Endothelial cell of umbilical vein (primary cell): ENCODE results near the gene DAPK3. TPM values are rescaled to one million over a fixed set of nuclear protein-coding genes. Genes with fewer than 3 reads are reported as not detected.
A peak's percentile ranks its signal among the peaks of the same experiment; 100 is the strongest.

Experiments
- BruUV-seq: library from RNA; stranded (reverse); fragments of 400-500 nt; replicated peaks from 2 replicates; lab custom pipeline; 2021; lab: Mats Ljungman, UMichigan
- CTCF ChIA-PET: fragments of 300-600, 350-600 bp; sonication (Branson Sonifier 250); formaldehyde crosslinking; loops from one replicate; lab custom pipeline; 2021; ENCODE audit warnings: antibody characterized with exemption, inconsistent platforms; lab: Charles Lee
- POLR2A ChIA-PET: fragments of 300-600, 350-600 bp; sonication (Branson Sonifier 250); formaldehyde crosslinking; loops from one replicate; lab custom pipeline; 2021; ENCODE audit warnings: antibody characterized with exemption, inconsistent platforms; lab: Charles Lee
- DNase-seq: peaks from one replicate; pipeline ENCODE4 v3.0.0-alpha.2; 2011; ENCODE audit warnings: low read depth, low spot score
- FAIRE-seq: peaks from 2 replicates; lab custom pipeline; 2011; peaks lifted over from hg19 to GRCh38; lab: Jason Lieb, UNC
- H2AFZ ChIP-seq: 2 replicates; pipeline ENCODE4 v1.6.0; 2012; ENCODE audit warnings: low read depth, low read length, control low read depth, inconsistent platforms
- H3K27ac ChIP-seq: 2 replicates; pipeline ENCODE4 v1.5.1; 2011; ENCODE audit warnings: low read depth, mild to moderate bottlenecking, control low read depth, low read length, moderate library complexity; ENCODE audit not compliant: insufficient read depth
- H3K27me3 ChIP-seq, 2 experiments: 2 replicates each; pipeline versions ENCODE4 v1.6.0 to v1.6.1; 2011; ENCODE audit warnings: low read length in 2 of 2, mixed read lengths in 1 of 2; ENCODE audit not compliant: control insufficient read depth in 2 of 2, insufficient read depth in 2 of 2
- H3K36me3 ChIP-seq, 2 experiments: 2 replicates in 1 of 2; 3 replicates in 1 of 2; pipeline ENCODE4 v1.5.1; 2011; ENCODE audit warnings: low read length in 2 of 2, mild to moderate bottlenecking in 1 of 2, moderate library complexity in 1 of 2; ENCODE audit not compliant: control insufficient read depth in 2 of 2, insufficient read depth in 2 of 2; ENCODE audit errors: extremely low read depth in 1 of 2
- H3K4me1 ChIP-seq: 3 replicates; pipeline ENCODE4 v1.5.1; 2011; ENCODE audit warnings: mild to moderate bottlenecking, low read length; ENCODE audit not compliant: control insufficient read depth, insufficient read depth; ENCODE audit errors: extremely low read depth
- H3K4me2 ChIP-seq: 2 replicates; pipeline ENCODE4 v1.6.1; 2011; ENCODE audit warnings: low read length, control low read depth, mixed read lengths; ENCODE audit not compliant: insufficient read depth
- H3K4me3 ChIP-seq, 3 experiments: fragments of 200-600 bp in 1 of 3; sonication (generic), shearing (Covaris generic) in 1 of 3; replicated peaks in 1 of 3; 2 replicates each; pipeline ENCODE4 v1.5.1; 2011 to 2016; ENCODE audit warnings: control low read depth in 3 of 3, low read length in 3 of 3, mild to moderate bottlenecking in 2 of 3, inconsistent platforms in 1 of 3, low read depth in 1 of 3, moderate library complexity in 1 of 3; ENCODE audit not compliant: insufficient read depth in 1 of 3
- H3K79me2 ChIP-seq: 2 replicates; pipeline ENCODE4 v1.6.0; 2012; ENCODE audit warnings: low read length, inconsistent platforms; ENCODE audit not compliant: control insufficient read depth, insufficient read depth
- H3K9ac ChIP-seq: replicated peaks from 2 replicates; pipeline ENCODE3; 2011; ENCODE audit warnings: low read length, control low read depth; ENCODE audit not compliant: insufficient read depth; ENCODE audit errors: extremely low read depth
- H3K9me1 ChIP-seq: replicated peaks from 3 replicates; pipeline ENCODE4 v1.6.0; 2011; ENCODE audit warnings: mild to moderate bottlenecking, low read length; ENCODE audit not compliant: control insufficient read depth, insufficient read depth; ENCODE audit errors: extremely low read depth
- H3K9me3 ChIP-seq: replicated peaks from 2 replicates; pipeline ENCODE4 v1.5.1; 2012; ENCODE audit warnings: low read length, inconsistent platforms; ENCODE audit not compliant: control insufficient read depth, insufficient read depth
- H4K20me1 ChIP-seq: replicated peaks from 2 replicates; pipeline ENCODE3; 2011; ENCODE audit warnings: mild to moderate bottlenecking, low read length; ENCODE audit not compliant: control insufficient read depth, insufficient read depth; ENCODE audit errors: extremely low read depth
- EZH2 ChIP-seq: IDR thresholded peaks from 2 replicates; pipeline ENCODE4 v1.6.1; 2012; ENCODE audit warnings: borderline replicate concordance, low read depth, mild to moderate bottlenecking, moderate library complexity, low read length, inconsistent platforms; ENCODE audit not compliant: severe bottlenecking
- FOS ChIP-seq: IDR thresholded peaks from 2 replicates; pipeline ENCODE4 v1.6.1; 2011; ENCODE audit warnings: mild to moderate bottlenecking, low read length, moderate library complexity, borderline replicate concordance; ENCODE audit not compliant: insufficient read depth
- GATA2 ChIP-seq: IDR thresholded peaks from 2 replicates; pipeline ENCODE4 v1.7.0; 2011; ENCODE audit warnings: low read depth, mild to moderate bottlenecking, moderate library complexity, mixed read lengths, low read length; ENCODE audit not compliant: insufficient read length, insufficient read depth
- JUN ChIP-seq: IDR thresholded peaks from 2 replicates; pipeline ENCODE4 v1.6.1; 2011; ENCODE audit warnings: borderline replicate concordance, low read depth; ENCODE audit not compliant: insufficient read length, insufficient read depth
- MYC ChIP-seq: IDR thresholded peaks from one replicate; pipeline ENCODE4 v1.6.1; 2011; ENCODE audit warnings: mild to moderate bottlenecking, low read depth, low read length
- POLR2A ChIP-seq: IDR thresholded peaks from 2 replicates; pipeline ENCODE4 v1.6.1; 2012; ENCODE audit warnings: low read depth, mild to moderate bottlenecking, control low read depth, low read length
- POLR2AphosphoS5 ChIP-seq: IDR thresholded peaks from 2 replicates; pipeline ENCODE4 v1.6.1; 2012; ENCODE audit warnings: low read depth, mild to moderate bottlenecking, control low read depth, low read length, moderate library complexity; ENCODE audit not compliant: insufficient read depth
- dilution Hi-C: fragments of 300-500 bp; cut with MboI; formaldehyde crosslinking; loops from one replicate; pipeline ENCODE4 v1.15.0; 2019; ENCODE audit warnings: low sequenced_read_pairs; ENCODE audit not compliant: extremely low pct_ligation_motif_present
- intact Hi-C: fragments of 100-400 bp; cut with micrococcal nuclease; formaldehyde crosslinking; loops from one replicate; pipeline ENCODE4 v1.10.0; 2022
- polyA plus RNA-seq, 4 experiments: library from polyadenylated mRNA; depleted of rRNA in 3 of 4; stranded (reverse) in 3 of 4; unstranded in 1 of 4; fragments of >200 nt; gene quantifications; 2 replicates each; pipeline versions ENCODE4 v1.2.1 to v1.2.3, GENCODE V29; 2011 to 2012; ENCODE audit warnings: missing spikeins in 1 of 4
- total RNA-seq: library from RNA; stranded (reverse); gene quantifications from 2 replicates; pipeline ENCODE4 v1.2.3, GENCODE V29; 2021
- TF ChIP-seq, protein P1 (sequence below), 2 donors: IDR thresholded peaks; 1 replicate in 1 of 2; 2 replicates in 1 of 2; pipeline ENCODE4 v1.5.1; 2011; ENCODE audit warnings: low read length in 2 of 2, mild to moderate bottlenecking in 2 of 2, moderate library complexity in 2 of 2, control low read depth in 1 of 2, inconsistent platforms in 1 of 2, low read depth in 1 of 2; ENCODE audit not compliant: insufficient read depth in 1 of 2; ENCODE audit errors: extremely low read depth in 1 of 2
- TF ChIP-seq, protein P2 (sequence below): IDR thresholded peaks from 2 replicates; pipeline ENCODE4 v1.6.1; 2011; ENCODE audit not compliant: insufficient read depth, insufficient read length

The DAPK3 gene
- total and polyA plus RNA-seq, 2 donors (not counting 3 experiments of a cell fraction or from before 2014, with no cell fraction given) = 157 to 175 TPM

DNA sequence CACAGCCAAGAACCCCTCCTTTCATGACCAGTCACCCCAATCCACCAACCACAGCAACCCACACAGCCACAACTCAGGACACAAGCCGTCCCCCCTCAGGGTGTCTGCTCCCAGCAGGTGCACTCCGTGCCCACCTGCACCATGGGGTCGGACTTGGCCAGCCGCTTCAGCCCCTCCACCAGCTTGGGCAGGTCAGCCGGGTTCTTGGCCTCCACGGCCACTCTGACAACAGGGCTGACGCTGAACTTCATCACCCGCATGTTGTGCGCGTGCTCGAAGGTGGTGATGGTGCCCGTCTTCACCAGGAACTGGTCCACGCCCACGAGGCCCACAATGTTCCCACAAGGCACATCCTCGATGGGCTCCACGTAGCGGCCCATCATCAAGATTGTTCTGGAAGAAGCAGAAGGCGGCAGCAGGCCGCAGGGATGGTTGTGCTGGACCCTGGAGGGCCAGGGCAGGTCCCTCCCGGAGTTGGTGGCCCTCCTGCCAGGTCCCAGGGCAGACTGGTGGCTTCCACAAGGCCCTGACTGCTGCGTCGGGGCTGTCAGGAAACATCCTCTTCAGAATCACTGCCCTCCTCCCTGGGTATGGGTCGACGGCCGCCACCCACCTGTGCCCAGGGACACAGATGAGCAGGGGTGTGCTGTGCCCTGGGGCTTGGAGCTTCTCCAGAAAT is 8.9 kb upstream of the DAPK3 start:
- H3K4me2 ChIP-seq = no peak overlapping the region
- H3K36me3 ChIP-seq = peaks cover 62 to 85% of the 10 kb centered on the region in 2 experiments
- no peaks in the 10 kb centered on the region for H3K9me1 ChIP-seq
- no peak overlapping the region for H3K9ac ChIP-seq
- peaks cover 13% of the 10 kb centered on the region for H3K4me1 ChIP-seq
- DNase-seq (no peak), FAIRE-seq (no peak)
- dilution Hi-C loops (no loop called here), intact Hi-C loops (no loop called here)
- H3K27ac ChIP-seq = no peak overlapping the region
- no peaks in the 10 kb centered on the region for H3K9me3 ChIP-seq
- BruUV-seq = no TSS peak
- POLR2A ChIA-PET = interaction anchor here (1.0 to 3.9 kb wide), 3 partner anchors 8 to 11 kb away, joined by 3 to 29 read pairs (median 4); partner anchors contain the start of gene DAPK3
- H3K79me2 ChIP-seq = peaks cover 93% of the 10 kb centered on the region
- no peaks in the 10 kb centered on the region for H3K27me3 ChIP-seq
- H3K4me3 ChIP-seq = no peak overlapping the region
- H4K20me1 ChIP-seq = no peaks in the 10 kb centered on the region
- CTCF ChIA-PET = interaction anchor here (0.9 kb wide), 1 partner anchor 8 kb away, joined by 7 read pairs; no protein-coding TSS in a partner anchor
- TF ChIP-seq GATA2 = no peak
- TF ChIP-seq EZH2 = no peak
- TF ChIP-seq POLR2AphosphoS5 = peak; percentile 17
- no peak for TF ChIP-seq JUN
- H2AFZ ChIP-seq = no peak overlapping the region

DNA sequence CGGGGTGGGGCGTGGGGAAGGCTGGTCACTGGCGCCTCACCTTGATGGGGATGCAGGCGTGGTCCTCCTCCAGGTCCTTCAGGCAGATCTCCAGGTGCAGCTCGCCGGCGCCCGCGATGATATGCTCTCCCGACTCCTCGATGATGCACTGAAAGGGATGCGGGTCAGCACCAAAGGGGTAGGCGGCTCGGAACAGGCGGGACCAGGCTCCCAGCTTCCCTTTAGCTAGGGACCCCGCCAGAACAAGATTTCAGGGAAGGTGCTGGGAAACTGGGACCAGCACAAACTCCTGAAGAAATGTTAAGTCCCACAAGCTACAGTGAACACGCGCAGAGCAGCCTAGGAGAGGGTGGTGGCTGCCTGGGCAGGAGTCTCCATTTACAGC is 8.4 kb upstream of the DAPK3 start:
- dilution Hi-C loops (no loop called here), intact Hi-C loops (no loop called here)
- Histone ChIP-seq H3K27ac (no peak overlapping the region), H3K4me3 (no peak overlapping the region), H3K9me1 (no peaks in the 10 kb centered on the region), H3K9ac (no peak overlapping the region), H3K36me3 (peaks cover 62 to 85% of the 10 kb centered on the region in 2 experiments), H3K4me1 (peaks cover 13% of the 10 kb centered on the region), H3K4me2 (no peak overlapping the region), H3K9me3 (no peaks in the 10 kb centered on the region), H3K79me2 (peaks cover 88% of the 10 kb centered on the region), H4K20me1 (no peaks in the 10 kb centered on the region), H3K27me3 (no peaks in the 10 kb centered on the region), H2AFZ (no peak overlapping the region)
- CTCF ChIA-PET = interaction anchor here (0.9 kb wide), 1 partner anchor 8 kb away, joined by 7 read pairs; no protein-coding TSS in a partner anchor
- no peak for DNase-seq
- TF ChIP-seq MYC = no peak
- no peak for TF ChIP-seq JUN
- no peak for TF ChIP-seq POLR2A
- TF ChIP-seq POLR2AphosphoS5 = no peak
- TF ChIP-seq, protein P1, sequence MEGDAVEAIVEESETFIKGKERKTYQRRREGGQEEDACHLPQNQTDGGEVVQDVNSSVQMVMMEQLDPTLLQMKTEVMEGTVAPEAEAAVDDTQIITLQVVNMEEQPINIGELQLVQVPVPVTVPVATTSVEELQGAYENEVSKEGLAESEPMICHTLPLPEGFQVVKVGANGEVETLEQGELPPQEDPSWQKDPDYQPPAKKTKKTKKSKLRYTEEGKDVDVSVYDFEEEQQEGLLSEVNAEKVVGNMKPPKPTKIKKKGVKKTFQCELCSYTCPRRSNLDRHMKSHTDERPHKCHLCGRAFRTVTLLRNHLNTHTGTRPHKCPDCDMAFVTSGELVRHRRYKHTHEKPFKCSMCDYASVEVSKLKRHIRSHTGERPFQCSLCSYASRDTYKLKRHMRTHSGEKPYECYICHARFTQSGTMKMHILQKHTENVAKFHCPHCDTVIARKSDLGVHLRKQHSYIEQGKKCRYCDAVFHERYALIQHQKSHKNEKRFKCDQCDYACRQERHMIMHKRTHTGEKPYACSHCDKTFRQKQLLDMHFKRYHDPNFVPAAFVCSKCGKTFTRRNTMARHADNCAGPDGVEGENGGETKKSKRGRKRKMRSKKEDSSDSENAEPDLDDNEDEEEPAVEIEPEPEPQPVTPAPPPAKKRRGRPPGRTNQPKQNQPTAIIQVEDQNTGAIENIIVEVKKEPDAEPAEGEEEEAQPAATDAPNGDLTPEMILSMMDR (IDR thresholded peaks at IDR 0.05; ENCODE audit: extremely low read depth in 1 of 2, insufficient read depth in 1 of 2, low read depth in 1 of 2, low read length in 2 of 2) = no peak
- no peak for TF ChIP-seq GATA2
- no peak for TF ChIP-seq FOS
- TF ChIP-seq, protein P2, sequence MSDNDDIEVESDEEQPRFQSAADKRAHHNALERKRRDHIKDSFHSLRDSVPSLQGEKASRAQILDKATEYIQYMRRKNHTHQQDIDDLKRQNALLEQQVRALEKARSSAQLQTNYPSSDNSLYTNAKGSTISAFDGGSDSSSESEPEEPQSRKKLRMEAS = no peak
- no peak for TF ChIP-seq EZH2
- POLR2A ChIA-PET = interaction anchor here (1.1 to 3.9 kb wide), 2 partner anchors 8 to 10 kb away, joined by 4 to 29 read pairs; no protein-coding TSS in a partner anchor
- no TSS peak for BruUV-seq
- FAIRE-seq = no peak
